Measurements from ENCODE around the gene ABCB8. TPM values are rescaled to one million over a fixed set of nuclear protein-coding genes. Genes with fewer than 3 reads are reported as not detected.

The ABCB8 gene
- total and polyA plus RNA-seq, 2 donors (not counting 3 experiments of a cell fraction or from before 2014, with no cell fraction given): 38.0 to 46.3 TPM

- peaks cover 28% of the 10 kb centered on the region for H3K79me2 ChIP-seq (ENCODE audit: control insufficient read depth, insufficient read depth, low read length)
- no peaks in the 10 kb centered on the region for H4K20me1 ChIP-seq (replicated peaks; ENCODE audit: control insufficient read depth, extremely low read depth, insufficient read depth, low read length)
- dilution Hi-C loops (cut with MboI; ENCODE audit: extremely low pct_ligation_motif_present, low sequenced_read_pairs): no loop called here
- intact Hi-C loops (cut with micrococcal nuclease): loop anchor here (1.0 kb wide), 4 partner anchors 9 to 52 kb away; partner anchors contain the start of gene ABCB8
- H3K4me2 ChIP-seq (ENCODE audit: insufficient read depth, low read length): peak within 1 kb of the TSS; percentile 71
- peak within 1 kb of the TSS; percentile 29 to 75 (median 53) for H3K4me3 ChIP-seq (replicated peaks in 1 of 3; ENCODE audit: insufficient read depth in 1 of 3, low read depth in 1 of 3, low read length in 3 of 3)
- no peaks in the 10 kb centered on the region for H3K27me3 ChIP-seq (ENCODE audit: control insufficient read depth in 2 of 2, insufficient read depth in 2 of 2, low read length in 2 of 2)
- peak within 1 kb of the TSS; percentile 53 for H3K27ac ChIP-seq (ENCODE audit: insufficient read depth, low read depth, low read length)
- peak; percentile 91 for DNase-seq (ENCODE audit: low read depth, low spot score)
- peak; percentile 91 for TF ChIP-seq POLR2AphosphoS5 (IDR thresholded peaks at IDR 0.05; ENCODE audit: insufficient read depth, low read depth, low read length)
- TF ChIP-seq POLR2A (IDR thresholded peaks at IDR 0.05; ENCODE audit: low read depth, low read length): peak; percentile 84
- TF ChIP-seq MAX (IDR thresholded peaks at IDR 0.05; ENCODE audit: insufficient read depth, insufficient read length): no peak
- H3K9ac ChIP-seq (replicated peaks; ENCODE audit: extremely low read depth, insufficient read depth, low read length): peak within 1 kb of the TSS; percentile 88
- peaks cover 39% of the 10 kb centered on the region for H3K4me1 ChIP-seq (ENCODE audit: control insufficient read depth, extremely low read depth, insufficient read depth, low read length)
- CTCF ChIA-PET: interaction anchor here (0.9 to 1.4 kb wide), 9 partner anchors 9 to 552 kb away, joined by 3 to 6 read pairs (median 4); no protein-coding TSS in a partner anchor
- peak; percentile 98 for FAIRE-seq
- POLR2A ChIA-PET: interaction anchor here (1.0 kb wide), 1 partner anchor 13 kb away, joined by 7 read pairs; no protein-coding TSS in a partner anchor
- H3K9me3 ChIP-seq (replicated peaks; ENCODE audit: control insufficient read depth, insufficient read depth, low read length): no peaks in the 10 kb centered on the region
- no TSS peak for BruUV-seq (replicated peaks)
- H3K36me3 ChIP-seq (ENCODE audit: control insufficient read depth in 2 of 2, extremely low read depth in 1 of 2, insufficient read depth in 2 of 2, low read length in 2 of 2): peaks cover 2 to 3% of the 10 kb centered on the region in 2 experiments
- H3K9me1 ChIP-seq (replicated peaks; ENCODE audit: control insufficient read depth, extremely low read depth, insufficient read depth, low read length): no peaks in the 10 kb centered on the region
- peak within 1 kb of the TSS; percentile 39 for H2AFZ ChIP-seq (ENCODE audit: low read depth, low read length)
These were observed 52.4 kb downstream of the ABCB8 start, which contains the start of gene FASTK for GRCh38 chr7:151080522-151081169. Gene FASTK (minus strand): TSS chr7:151080809. CDS start chr7:151080766, 43 bp downstream.

DNA sequence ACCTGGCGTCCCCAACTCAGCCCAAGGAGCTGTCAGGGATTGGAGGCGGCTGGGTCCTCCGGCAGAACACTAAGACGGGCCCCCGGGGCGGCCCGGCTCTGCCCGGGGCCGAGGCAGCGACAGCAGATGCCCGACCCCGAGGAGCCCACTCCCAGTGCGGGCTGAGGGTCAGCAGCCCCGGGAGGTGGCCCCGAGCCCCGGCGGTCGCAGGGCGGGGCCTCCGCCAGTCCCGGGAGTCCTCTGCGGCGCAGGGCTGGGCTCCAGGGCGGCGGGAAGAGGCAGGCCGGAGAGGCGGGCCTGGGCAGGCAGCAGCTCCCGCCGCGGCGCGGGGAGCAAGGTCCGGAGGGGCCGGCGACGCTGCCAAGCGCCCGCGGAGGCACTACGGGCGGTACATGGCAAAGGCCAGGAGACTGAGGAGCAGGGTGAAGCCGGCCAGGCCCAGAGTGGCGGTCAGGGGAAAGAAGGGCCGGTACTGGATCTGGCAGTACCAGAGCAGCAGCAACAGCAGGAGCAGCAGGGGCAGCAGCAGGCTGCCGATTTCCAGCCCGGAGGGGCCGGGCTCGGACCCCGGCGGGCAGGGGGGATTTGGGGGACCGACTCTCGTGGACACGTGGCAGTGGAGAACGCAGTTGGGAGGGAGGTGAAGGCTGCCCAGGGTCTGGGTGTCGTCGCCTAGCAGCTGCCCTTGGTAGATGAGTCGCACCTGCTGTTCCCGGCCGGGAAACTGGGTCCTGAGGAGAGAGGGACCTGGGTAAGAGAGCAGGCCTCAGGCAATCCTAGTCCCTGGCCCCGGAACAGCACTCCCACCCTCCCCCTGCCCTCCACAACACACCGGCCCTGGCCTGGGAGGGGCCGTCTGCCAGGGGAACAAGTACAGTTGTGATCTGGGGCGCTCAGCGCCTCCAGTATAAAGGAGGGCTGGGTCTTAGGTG is 53.2 kb downstream of the ABCB8 start:
- DNase-seq (ENCODE audit: low read depth, low spot score) (no peak), FAIRE-seq (no peak)
- TF ChIP-seq POLR2AphosphoS5 (IDR thresholded peaks at IDR 0.05; ENCODE audit: insufficient read depth, low read depth, low read length) (no peak), MYC (IDR thresholded peaks at IDR 0.05; ENCODE audit: low read depth, low read length) (no peak), POLR2A (IDR thresholded peaks at IDR 0.05; ENCODE audit: low read depth, low read length) (no peak), GATA2 (IDR thresholded peaks at IDR 0.05; ENCODE audit: insufficient read depth, insufficient read length, low read depth, low read length) (no peak), EZH2 (IDR thresholded peaks at IDR 0.05; ENCODE audit: borderline replicate concordance, low read depth, low read length, severe bottlenecking) (no peak), JUN (IDR thresholded peaks at IDR 0.05; ENCODE audit: borderline replicate concordance, insufficient read depth, insufficient read length, low read depth) (no peak), MAX (IDR thresholded peaks at IDR 0.05; ENCODE audit: insufficient read depth, insufficient read length) (no peak), FOS (IDR thresholded peaks at IDR 0.05; ENCODE audit: borderline replicate concordance, insufficient read depth, low read length) (no peak)
- TF ChIP-seq, protein P1, sequence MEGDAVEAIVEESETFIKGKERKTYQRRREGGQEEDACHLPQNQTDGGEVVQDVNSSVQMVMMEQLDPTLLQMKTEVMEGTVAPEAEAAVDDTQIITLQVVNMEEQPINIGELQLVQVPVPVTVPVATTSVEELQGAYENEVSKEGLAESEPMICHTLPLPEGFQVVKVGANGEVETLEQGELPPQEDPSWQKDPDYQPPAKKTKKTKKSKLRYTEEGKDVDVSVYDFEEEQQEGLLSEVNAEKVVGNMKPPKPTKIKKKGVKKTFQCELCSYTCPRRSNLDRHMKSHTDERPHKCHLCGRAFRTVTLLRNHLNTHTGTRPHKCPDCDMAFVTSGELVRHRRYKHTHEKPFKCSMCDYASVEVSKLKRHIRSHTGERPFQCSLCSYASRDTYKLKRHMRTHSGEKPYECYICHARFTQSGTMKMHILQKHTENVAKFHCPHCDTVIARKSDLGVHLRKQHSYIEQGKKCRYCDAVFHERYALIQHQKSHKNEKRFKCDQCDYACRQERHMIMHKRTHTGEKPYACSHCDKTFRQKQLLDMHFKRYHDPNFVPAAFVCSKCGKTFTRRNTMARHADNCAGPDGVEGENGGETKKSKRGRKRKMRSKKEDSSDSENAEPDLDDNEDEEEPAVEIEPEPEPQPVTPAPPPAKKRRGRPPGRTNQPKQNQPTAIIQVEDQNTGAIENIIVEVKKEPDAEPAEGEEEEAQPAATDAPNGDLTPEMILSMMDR (IDR thresholded peaks at IDR 0.05; ENCODE audit: extremely low read depth in 1 of 2, insufficient read depth in 1 of 2, low read depth in 1 of 2, low read length in 2 of 2): no peak
- Histone ChIP-seq H3K9me3 (replicated peaks; ENCODE audit: control insufficient read depth, insufficient read depth, low read length) (no peaks in the 10 kb centered on the region), H3K4me1 (ENCODE audit: control insufficient read depth, extremely low read depth, insufficient read depth, low read length) (peaks cover 42% of the 10 kb centered on the region), H2AFZ (ENCODE audit: low read depth, low read length) (no peak overlapping the region), H3K9me1 (replicated peaks; ENCODE audit: control insufficient read depth, extremely low read depth, insufficient read depth, low read length) (no peaks in the 10 kb centered on the region), H3K79me2 (ENCODE audit: control insufficient read depth, insufficient read depth, low read length) (peaks cover 28% of the 10 kb centered on the region), H3K36me3 (ENCODE audit: control insufficient read depth in 2 of 2, extremely low read depth in 1 of 2, insufficient read depth in 2 of 2, low read length in 2 of 2) (no peaks in the 10 kb centered on the region), H3K4me2 (ENCODE audit: insufficient read depth, low read length) (peak overlapping the region; percentile 71), H3K27me3 (ENCODE audit: control insufficient read depth in 2 of 2, insufficient read depth in 2 of 2, low read length in 2 of 2) (no peaks in the 10 kb centered on the region), H4K20me1 (replicated peaks; ENCODE audit: control insufficient read depth, extremely low read depth, insufficient read depth, low read length) (no peaks in the 10 kb centered on the region), H3K4me3 (replicated peaks in 1 of 3; ENCODE audit: insufficient read depth in 1 of 3, low read depth in 1 of 3, low read length in 3 of 3) (peak overlapping the region in 2 of 3 experiments; percentile 17 to 18), H3K27ac (ENCODE audit: insufficient read depth, low read depth, low read length) (peak overlapping the region; percentile 53), H3K9ac (replicated peaks; ENCODE audit: extremely low read depth, insufficient read depth, low read length) (peak overlapping the region; percentile 88)
- POLR2A ChIA-PET: interaction anchor here (1.0 kb wide), 1 partner anchor 14 kb away, joined by 7 read pairs; no protein-coding TSS in a partner anchor
- BruUV-seq (replicated peaks): no TSS peak
- intact Hi-C loops (cut with micrococcal nuclease): no loop called here
- CTCF ChIA-PET: interaction anchor here (0.9 to 1.4 kb wide), 8 partner anchors 10 to 551 kb away, joined by 3 to 6 read pairs (median 4); no protein-coding TSS in a partner anchor
- dilution Hi-C loops (cut with MboI; ENCODE audit: extremely low pct_ligation_motif_present, low sequenced_read_pairs): no loop called here

Data from endothelial cell of umbilical vein (primary cell).